Stimulated activated naive CD8-positive, alpha-beta T cell treated with anti-CD3 and anti-CD28 coated beads, Interleukin-15, amount 100 ng/mL, for 72 hours (primary cell): ENCODE data around the gene ZNF587.
A peak's percentile ranks its signal among the peaks of the same experiment; 100 is the strongest.
"Not testable (repeated sequence)": the region's sequence is repeated elsewhere in the genome, so short reads cannot be mapped to it uniquely, and the experiment has no call there.

Experiments
- ATAC-seq: fragments of 150-1000 bp; cut with Tn5 transposase; 2 replicates; pipeline ENCODE4 v1.10.0; 2021; ENCODE audit warnings: mild to moderate bottlenecking, moderate library complexity
- DNase-seq, 2 donors: peaks; one replicate each; pipeline ENCODE4 v3.0.0; 2021 to 2022
- H3K27ac Mint-ChIP-seq, 2 donors: one replicate each; pipeline ENCODE4 v1.8.0; 2022; ENCODE audit warnings: mild to moderate bottlenecking in 2 of 2, mixed read lengths in 2 of 2, moderate library complexity in 2 of 2
- H3K27me3 Mint-ChIP-seq: one replicate; pipeline ENCODE4 v1.8.0; 2022; ENCODE audit warnings: mixed read lengths
- H3K4me1 Mint-ChIP-seq: one replicate; pipeline ENCODE4 v1.8.0; 2022; ENCODE audit warnings: mild to moderate bottlenecking, mixed read lengths
- H3K4me3 Mint-ChIP-seq, 2 donors: one replicate each; pipeline ENCODE4 v1.8.0; 2022; ENCODE audit warnings: mild to moderate bottlenecking in 2 of 2, mixed read lengths in 2 of 2, moderate library complexity in 1 of 2
- H3K9me3 Mint-ChIP-seq, 2 donors: one replicate each; pipeline ENCODE4 v1.8.0; 2022; ENCODE audit warnings: mixed read lengths in 2 of 2

ZNF587 gene

GRCh38 chr19:57849666-57850473, at the start of gene ZNF587:
TSS of gene ZNF587 (plus strand) at chr19:57849859. CDS start at chr19:57850039, 180 bp downstream.
- peak within 1 kb of the TSS; percentile 92 to 99 for H3K27ac Mint-ChIP-seq
- H3K4me1 Mint-ChIP-seq, result peaks cover 22% of the 10 kb centered on the region
- H3K4me3 Mint-ChIP-seq, result peak within 1 kb of the TSS; percentile 90 to 96
- ATAC-seq (peak; percentile 99), DNase-seq (peak; percentile 79 to 85)
- H3K9me3 Mint-ChIP-seq, result peaks cover 12 to 13% of the 10 kb centered on the region in 2 donors
- H3K27me3 Mint-ChIP-seq, result not testable (repeated sequence)

- Mint-ChIP-seq H3K27me3 (no peaks in the 10 kb centered on the region), H3K27ac (no peak overlapping the region), H3K4me1 (peaks cover 27% of the 10 kb centered on the region), H3K4me3 (no peak overlapping the region), H3K9me3 (peaks cover 0 to 1% of the 10 kb centered on the region in 2 donors)
- DNase-seq (no peak), ATAC-seq (no peak)
Measured at GRCh38 chr19:57800696-57801095, 49.0 kb upstream of the ZNF587 start.

GRCh38 chr19:57802269-57802668, 47.4 kb upstream of the ZNF587 start:
- no peaks in the 10 kb centered on the region for H3K9me3 Mint-ChIP-seq
- H3K27me3 Mint-ChIP-seq, result no peaks in the 10 kb centered on the region
- peaks cover 27% of the 10 kb centered on the region for H3K4me1 Mint-ChIP-seq
- H3K4me3 Mint-ChIP-seq, result no peak overlapping the region
- ATAC-seq (no peak), DNase-seq (no peak)
- H3K27ac Mint-ChIP-seq, result no peak overlapping the region

- H3K27ac Mint-ChIP-seq, result peak overlapping the region; percentile 80 to 82
- peak overlapping the region; percentile 84 to 92 for H3K4me3 Mint-ChIP-seq
- peaks cover 27% of the 10 kb centered on the region for H3K4me1 Mint-ChIP-seq
Measured at GRCh38 chr19:57803265-57803593, 46.4 kb upstream of the ZNF587 start.

GRCh38 chr19:57803594-57804325, 45.9 kb upstream of the ZNF587 start:
- peaks cover 27% of the 10 kb centered on the region for H3K4me1 Mint-ChIP-seq
- H3K9me3 Mint-ChIP-seq, result no peaks in the 10 kb centered on the region
- DNase-seq (no peak), ATAC-seq (no peak)
- peak overlapping the region; percentile 82 for H3K27ac Mint-ChIP-seq
- H3K4me3 Mint-ChIP-seq, result peak overlapping the region; percentile 84 to 92
- no peaks in the 10 kb centered on the region for H3K27me3 Mint-ChIP-seq

More at GRCh38 chr19:57803265-57803593, 46.4 kb upstream of the ZNF587 start:
- no peaks in the 10 kb centered on the region for H3K9me3 Mint-ChIP-seq
- DNase-seq (no peak), ATAC-seq (no peak)
- H3K27me3 Mint-ChIP-seq, result no peaks in the 10 kb centered on the region

- ATAC-seq, result no peak
- Mint-ChIP-seq H3K27me3 (no peaks in the 10 kb centered on the region), H3K9me3 (no peaks in the 10 kb centered on the region), H3K27ac (no peak overlapping the region), H3K4me1 (peaks cover 37% of the 10 kb centered on the region), H3K4me3 (no peak overlapping the region)
- no peak for DNase-seq
Measured at GRCh38 chr19:57807541-57807940, 42.1 kb upstream of the ZNF587 start.

- not testable (repeated sequence) for H3K27ac Mint-ChIP-seq, H3K9me3 Mint-ChIP-seq, DNase-seq, ATAC-seq, H3K27me3 Mint-ChIP-seq, H3K4me3 Mint-ChIP-seq
- peaks cover 46% of the 10 kb centered on the region for H3K4me1 Mint-ChIP-seq
Measured at GRCh38 chr19:57810410-57811295, 39.0 kb upstream of the ZNF587 start.

- ATAC-seq (peak; percentile 69), DNase-seq (peak in 1 of 2 donors; percentile 24)
- H3K27me3 Mint-ChIP-seq, result no peaks in the 10 kb centered on the region
- H3K4me1 Mint-ChIP-seq, result peaks cover 52% of the 10 kb centered on the region
- H3K9me3 Mint-ChIP-seq, result no peaks in the 10 kb centered on the region
- peak overlapping the region; percentile 29 to 44 for H3K27ac Mint-ChIP-seq
- H3K4me3 Mint-ChIP-seq, result peak overlapping the region; percentile 16 to 65
Measured at GRCh38 chr19:57812226-57812625, 37.4 kb upstream of the ZNF587 start.

- not testable (repeated sequence) for DNase-seq, H3K9me3 Mint-ChIP-seq, H3K27me3 Mint-ChIP-seq
- ATAC-seq, result peak; percentile 39
- Mint-ChIP-seq H3K4me3 (peak overlapping the region; percentile 92 to 96), H3K27ac (peak overlapping the region in 1 of 2 donors; percentile 29), H3K4me1 (peaks cover 54% of the 10 kb centered on the region)
Measured at GRCh38 chr19:57812975-57813820, 36.5 kb upstream of the ZNF587 start.

- peak overlapping the region; percentile 94 to 96 for H3K27ac Mint-ChIP-seq
- DNase-seq, result no peak
- no peaks in the 10 kb centered on the region for H3K9me3 Mint-ChIP-seq
- ATAC-seq, result no peak
- peak overlapping the region; percentile 92 to 96 for H3K4me3 Mint-ChIP-seq
- peaks cover 58% of the 10 kb centered on the region for H3K4me1 Mint-ChIP-seq
- no peaks in the 10 kb centered on the region for H3K27me3 Mint-ChIP-seq
Measured at GRCh38 chr19:57813919-57814504, 35.6 kb upstream of the ZNF587 start.

- Mint-ChIP-seq H3K4me3 (peak within 1 kb of the TSS; percentile 92 to 96), H3K4me1 (peaks cover 64% of the 10 kb centered on the region), H3K27me3 (no peaks in the 10 kb centered on the region), H3K9me3 (no peaks in the 10 kb centered on the region), H3K27ac (peak within 1 kb of the TSS; percentile 94 to 96)
- DNase-seq (peak; percentile 60 to 75), ATAC-seq (peak; percentile 81)
Measured at GRCh38 chr19:57814505-57815246, 35.0 kb upstream of the ZNF587 start, which contains the start of gene ZNF552. TSS of gene ZNF552 (minus strand) at chr19:57814913. CDS start at chr19:57814743, 170 bp downstream.

GRCh38 chr19:57815247-57816075, 34.2 kb upstream of the ZNF587 start:
- Mint-ChIP-seq H3K27ac (peak overlapping the region in 1 of 2 donors; percentile 15), H3K9me3 (no peaks in the 10 kb centered on the region), H3K4me3 (peak overlapping the region; percentile 92 to 96), H3K27me3 (no peaks in the 10 kb centered on the region), H3K4me1 (peaks cover 68% of the 10 kb centered on the region)
- DNase-seq (no peak), ATAC-seq (no peak)

- no peak for ATAC-seq
- H3K4me3 Mint-ChIP-seq, result no peak overlapping the region
- H3K9me3 Mint-ChIP-seq, result no peaks in the 10 kb centered on the region
- H3K27ac Mint-ChIP-seq, result no peak overlapping the region
- no peak for DNase-seq
- peaks cover 76% of the 10 kb centered on the region for H3K4me1 Mint-ChIP-seq
- no peaks in the 10 kb centered on the region for H3K27me3 Mint-ChIP-seq
Measured at GRCh38 chr19:57816652-57817051, 33.0 kb upstream of the ZNF587 start.
